H1 (cell line): Measurements from ENCODE around the gene RTCB. TPM values are rescaled to one million over a fixed set of nuclear protein-coding genes. Genes with fewer than 3 reads are reported as not detected.

Experiments
- BRCA1 ChIP-seq: IDR thresholded peaks from 2 replicates; pipeline ENCODE4 v1.6.1; 2012; ENCODE audit warnings: low read depth, low read length, improper control_type of control experiment
- CTBP2 ChIP-seq: IDR thresholded peaks from 2 replicates; pipeline ENCODE4 v1.7.0; 2011; ENCODE audit warnings: borderline replicate concordance, mild to moderate bottlenecking, moderate library complexity, mixed read lengths, low read length; ENCODE audit not compliant: insufficient read depth, insufficient read length
- GABPA ChIP-seq: IDR thresholded peaks from 2 replicates; pipeline ENCODE4 v1.6.1; 2011; ENCODE audit warnings: mild to moderate bottlenecking, low read length, moderate library complexity, borderline replicate concordance; ENCODE audit not compliant: insufficient read depth
- PHF8 ChIP-seq: fragments of 200-600 bp; sonication (generic); conservative IDR thresholded peaks from 2 replicates; pipeline ENCODE4 v1.7.1; 2012; ENCODE audit warnings: low read depth, mild to moderate bottlenecking, inconsistent platforms, low read length, moderate library complexity
- SIRT6 ChIP-seq: IDR thresholded peaks from one replicate; pipeline ENCODE4 v1.7.1; 2012; ENCODE audit warnings: low read length, inconsistent platforms
- SP1 ChIP-seq: IDR thresholded peaks from 2 replicates; pipeline ENCODE4 v1.6.1; 2011; ENCODE audit warnings: low read depth, low read length
- TAF7 ChIP-seq: optimal IDR thresholded peaks from 2 replicates; pipeline ENCODE3; 2011; ENCODE audit warnings: low read depth, mild to moderate bottlenecking, inconsistent platforms, low read length, moderate library complexity, borderline replicate concordance
- TEAD4 ChIP-seq: IDR thresholded peaks from 2 replicates; pipeline ENCODE4 v1.6.1; 2012; ENCODE audit warnings: low read depth, low read length, inconsistent platforms, mixed read lengths
- polyA plus RNA-seq, 7 experiments: library from polyadenylated mRNA; depleted of rRNA in 3 of 7; stranded (reverse) in 5 of 7; unstranded in 2 of 7; fragments of >200 nt in 5 of 7; fragments of 200-250 nt in 2 of 7; gene quantifications; 1 replicate in 5 of 7; 2 replicates in 1 of 7; 4 replicates in 1 of 7; pipeline versions ENCODE4 v1.2.1 to v1.2.3, GENCODE V29; 2011 to 2013; ENCODE audit warnings: missing spikeins in 2 of 7, mixed read lengths in 2 of 7
- total RNA-seq: library from RNA; stranded (reverse); fragmentation: NEBNext Ultra II Directional; extraction: Animal tissue kit (Norgen Biotek cat#: 25700); gene quantifications from 2 replicates; pipeline ENCODE4 v1.2.1, GENCODE V29; 2021
- TF ChIP-seq, protein P1 (sequence below): IDR thresholded peaks from 2 replicates; pipeline ENCODE4 v1.6.1; 2011; ENCODE audit warnings: low read length, improper control_type of control experiment
- TF ChIP-seq, protein P2 (sequence below): IDR thresholded peaks from 2 replicates; pipeline ENCODE4 v1.6.1; 2012; ENCODE audit warnings: inconsistent platforms

RTCB gene
- total and polyA plus RNA-seq, 2 of the 8 experiments (the other 6 are each of a cell fraction or from before 2014, with no cell fraction given): 104 to 114 TPM

DNA sequence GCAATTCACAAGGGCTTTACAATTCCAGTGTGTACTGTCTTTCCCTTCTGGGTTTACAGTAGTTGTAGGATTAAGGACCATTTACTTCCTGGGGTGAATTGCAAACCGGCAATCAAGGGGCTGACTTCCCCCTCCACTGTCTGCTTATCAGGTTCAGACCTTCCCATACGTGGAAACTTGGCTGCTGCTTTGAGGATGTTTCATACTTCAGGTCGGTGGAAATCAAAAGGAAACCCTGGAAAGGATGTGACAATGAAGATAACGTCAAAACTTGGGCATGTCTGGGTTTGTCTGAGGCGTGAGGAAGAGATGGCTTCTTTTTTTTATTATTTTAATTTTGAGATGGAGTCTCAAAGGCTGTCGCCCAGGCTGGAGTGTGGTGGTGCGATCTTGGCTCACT is 2.1 kb upstream of the RTCB start (continued):
- TF ChIP-seq, protein P1, sequence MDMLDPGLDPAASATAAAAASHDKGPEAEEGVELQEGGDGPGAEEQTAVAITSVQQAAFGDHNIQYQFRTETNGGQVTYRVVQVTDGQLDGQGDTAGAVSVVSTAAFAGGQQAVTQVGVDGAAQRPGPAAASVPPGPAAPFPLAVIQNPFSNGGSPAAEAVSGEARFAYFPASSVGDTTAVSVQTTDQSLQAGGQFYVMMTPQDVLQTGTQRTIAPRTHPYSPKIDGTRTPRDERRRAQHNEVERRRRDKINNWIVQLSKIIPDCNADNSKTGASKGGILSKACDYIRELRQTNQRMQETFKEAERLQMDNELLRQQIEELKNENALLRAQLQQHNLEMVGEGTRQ: no peak
- TF ChIP-seq BRCA1 (no peak), SIRT6 (no peak), GABPA (no peak), TEAD4 (no peak), CTBP2 (no peak), SP1 (no peak), PHF8 (no peak), TAF7 (no peak)
- TF ChIP-seq, protein P2, sequence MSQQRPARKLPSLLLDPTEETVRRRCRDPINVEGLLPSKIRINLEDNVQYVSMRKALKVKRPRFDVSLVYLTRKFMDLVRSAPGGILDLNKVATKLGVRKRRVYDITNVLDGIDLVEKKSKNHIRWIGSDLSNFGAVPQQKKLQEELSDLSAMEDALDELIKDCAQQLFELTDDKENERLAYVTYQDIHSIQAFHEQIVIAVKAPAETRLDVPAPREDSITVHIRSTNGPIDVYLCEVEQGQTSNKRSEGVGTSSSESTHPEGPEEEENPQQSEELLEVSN: no peak
